SK-N-MC (cell line): ENCODE measurements around the gene KRTAP12-4.
A peak's percentile ranks its signal among the peaks of the same experiment; 100 is the strongest.
"Not testable (repeated sequence)": the region's sequence is repeated elsewhere in the genome, so short reads cannot be mapped to it uniquely, and the experiment has no call there.

Source experiments
- DNase-seq: peaks from one replicate; pipeline ENCODE4 v3.0.0-alpha.2; 2011; ENCODE audit warnings: low read depth, low spot score
- H3K27ac ChIP-seq: fragments of 200-600 bp; sonication (generic); 2 replicates; pipeline ENCODE4 v1.5.1; 2016; ENCODE audit warnings: mixed run types
- H3K36me3 ChIP-seq: fragments of 200-600 bp; sonication (generic); 2 replicates; pipeline ENCODE4 v1.6.1; 2017; ENCODE audit warnings: antibody characterized with exemption, low read length, mixed read lengths; ENCODE audit not compliant: insufficient read depth
- H3K4me3 ChIP-seq: fragments of 200-600 bp; sonication (generic); 2 replicates; pipeline ENCODE4 v1.5.1; 2016
- H3K9ac ChIP-seq: fragments of 200-600 bp; sonication (generic); 2 replicates; pipeline ENCODE4 v1.8.0; 2017; ENCODE audit warnings: mixed run types, mixed read lengths; ENCODE audit not compliant: insufficient read length
- H3K9me3 ChIP-seq: fragments of 200-600 bp; sonication (generic); 2 replicates; pipeline ENCODE4 v1.6.1; 2017; ENCODE audit warnings: low read depth, mild to moderate bottlenecking, antibody characterized with exemption, low read length, moderate library complexity, mixed read lengths
- EZH2 ChIP-seq: fragments of 200-600 bp; sonication (generic); IDR thresholded peaks from one replicate; pipeline ENCODE4 v1.6.1; 2017; ENCODE audit warnings: antibody characterized with exemption
- FOXP2 ChIP-seq: optimal IDR thresholded peaks from 2 replicates; pipeline ENCODE3; 2011; ENCODE audit warnings: mild to moderate bottlenecking, moderate library complexity; ENCODE audit not compliant: insufficient read depth; ENCODE audit errors: extremely low read length, control extremely low read depth
- POLR2AphosphoS5 ChIP-seq: IDR thresholded peaks from 2 replicates; pipeline ENCODE4 v1.6.1; 2012; ENCODE audit warnings: mild to moderate bottlenecking, low read depth, low read length, borderline replicate concordance

The KRTAP12-4 gene

DNA sequence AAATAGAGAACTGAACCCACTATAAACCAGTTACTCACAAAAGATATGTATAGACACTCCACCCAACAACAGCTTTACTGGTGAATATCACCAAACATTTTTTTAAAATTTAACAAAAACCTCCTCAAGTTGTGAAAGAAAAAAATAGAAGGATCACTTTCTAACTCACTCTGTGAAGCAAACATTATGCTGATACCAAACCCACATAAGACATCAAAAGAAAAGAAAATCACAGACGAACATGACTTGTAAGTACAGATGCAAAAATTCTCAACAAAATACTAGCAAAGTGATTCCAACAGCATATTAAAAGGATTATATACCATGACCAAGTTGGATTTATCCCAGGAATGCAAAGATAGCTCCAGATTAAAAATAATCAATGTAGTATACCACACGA is 37.2 kb upstream of the KRTAP12-4 start:
- H3K27ac ChIP-seq: peak overlapping the region; percentile 38
- DNase-seq: no peak
- peaks cover 10% of the 10 kb centered on the region; the same call in 1 of the 2 replicates for H3K9me3 ChIP-seq
- no peak overlapping the region for H3K9ac ChIP-seq
- H3K36me3 ChIP-seq: peaks cover 32% of the 10 kb centered on the region
- no peak overlapping the region for H3K4me3 ChIP-seq
- TF ChIP-seq POLR2AphosphoS5 (no peak), FOXP2 (no peak), EZH2 (no peak)

DNA sequence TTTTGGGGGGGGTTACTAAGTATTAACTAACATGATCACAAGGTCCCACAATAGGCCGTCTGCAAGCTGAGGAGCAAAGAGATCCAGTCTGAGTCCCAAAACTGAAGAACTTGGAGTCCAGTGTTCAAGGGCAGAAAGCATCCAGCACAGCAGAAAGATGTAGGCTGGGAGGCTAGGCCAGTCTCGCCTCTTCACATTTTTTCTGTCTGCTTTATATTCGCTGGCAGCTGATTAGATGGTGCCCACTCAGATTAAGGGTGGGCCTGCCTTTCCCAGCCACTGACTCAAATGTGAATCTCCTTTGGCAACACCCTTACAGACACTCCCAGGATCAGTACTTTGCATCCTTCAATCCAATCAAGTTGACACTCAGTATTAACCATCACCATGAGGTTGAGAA is 35.3 kb upstream of the KRTAP12-4 start:
- not testable (repeated sequence) for DNase-seq, H3K9me3 ChIP-seq, H3K27ac ChIP-seq, H3K4me3 ChIP-seq, H3K9ac ChIP-seq
- H3K36me3 ChIP-seq: peaks cover 33% of the 10 kb centered on the region

DNA sequence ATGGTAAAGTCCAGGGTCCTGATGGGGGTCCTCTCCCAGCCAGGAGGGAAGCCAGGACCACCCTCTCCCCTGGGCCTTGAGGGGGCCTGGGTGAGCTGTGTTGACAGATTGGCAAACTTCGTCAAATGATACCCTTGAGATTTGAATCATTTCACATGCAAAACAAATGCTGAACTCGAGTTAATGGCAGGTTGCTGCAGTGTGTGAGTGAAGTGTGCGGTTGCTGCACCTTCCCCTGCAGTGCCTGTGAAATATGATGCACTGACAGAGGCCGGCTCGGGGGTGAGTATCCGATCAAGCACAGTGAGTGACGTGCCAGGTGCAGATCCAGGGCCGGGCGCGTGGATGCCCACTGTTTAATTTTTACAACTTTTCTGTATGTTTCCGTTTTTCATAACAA is 33.2 kb upstream of the KRTAP12-4 start:
- Histone ChIP-seq H3K36me3 (peaks cover 16% of the 10 kb centered on the region), H3K4me3 (no peak overlapping the region), H3K9me3 (peaks cover under 1% of the 10 kb centered on the region; the same call in 1 of the 2 replicates), H3K27ac (no peak overlapping the region), H3K9ac (no peak overlapping the region)
- no peak for DNase-seq
- no peak for TF ChIP-seq POLR2AphosphoS5
- no peak for TF ChIP-seq EZH2
- no peak for TF ChIP-seq FOXP2

DNA sequence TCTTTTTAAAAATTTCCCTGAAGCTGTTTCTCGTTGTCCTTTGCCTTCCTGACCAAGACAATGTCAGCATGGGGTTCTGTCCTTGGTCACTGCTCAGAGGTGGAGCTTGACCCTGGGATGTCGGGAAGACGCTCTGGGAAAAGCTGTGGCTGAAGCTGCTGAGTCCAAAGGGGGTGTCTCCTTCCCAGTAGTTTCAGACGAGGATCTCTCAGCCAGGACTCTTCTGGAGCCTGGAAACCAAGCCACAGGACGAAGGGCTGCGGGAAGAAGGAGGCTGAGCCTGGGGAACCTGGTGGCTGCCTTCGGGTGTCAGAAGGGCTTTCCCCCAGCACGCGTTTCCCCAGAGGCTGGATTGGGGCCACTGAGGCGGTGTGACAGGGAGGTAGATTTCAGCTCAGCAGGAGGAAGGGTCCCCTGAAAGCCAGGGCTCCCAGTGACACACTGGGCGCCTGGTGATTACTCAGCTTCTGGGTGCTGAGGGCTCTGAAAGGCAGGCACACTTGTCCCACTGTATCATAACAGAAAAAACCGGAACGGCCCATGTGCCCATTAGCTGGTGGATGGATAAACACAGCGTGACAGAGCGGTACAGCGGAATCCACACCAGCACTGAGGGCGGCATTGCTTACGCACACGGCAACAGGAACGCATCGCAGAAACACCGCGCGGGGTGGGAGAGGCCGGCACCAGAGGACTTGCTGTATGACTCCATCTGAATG is 32.5 kb upstream of the KRTAP12-4 start:
- Histone ChIP-seq H3K36me3 (peaks cover 10% of the 10 kb centered on the region), H3K9me3 (no peaks in the 10 kb centered on the region), H3K9ac (no peak overlapping the region), H3K4me3 (no peak overlapping the region), H3K27ac (no peak overlapping the region)
- DNase-seq: no peak
- no peak for TF ChIP-seq FOXP2
- no peak for TF ChIP-seq POLR2AphosphoS5
- TF ChIP-seq EZH2: no peak

DNA sequence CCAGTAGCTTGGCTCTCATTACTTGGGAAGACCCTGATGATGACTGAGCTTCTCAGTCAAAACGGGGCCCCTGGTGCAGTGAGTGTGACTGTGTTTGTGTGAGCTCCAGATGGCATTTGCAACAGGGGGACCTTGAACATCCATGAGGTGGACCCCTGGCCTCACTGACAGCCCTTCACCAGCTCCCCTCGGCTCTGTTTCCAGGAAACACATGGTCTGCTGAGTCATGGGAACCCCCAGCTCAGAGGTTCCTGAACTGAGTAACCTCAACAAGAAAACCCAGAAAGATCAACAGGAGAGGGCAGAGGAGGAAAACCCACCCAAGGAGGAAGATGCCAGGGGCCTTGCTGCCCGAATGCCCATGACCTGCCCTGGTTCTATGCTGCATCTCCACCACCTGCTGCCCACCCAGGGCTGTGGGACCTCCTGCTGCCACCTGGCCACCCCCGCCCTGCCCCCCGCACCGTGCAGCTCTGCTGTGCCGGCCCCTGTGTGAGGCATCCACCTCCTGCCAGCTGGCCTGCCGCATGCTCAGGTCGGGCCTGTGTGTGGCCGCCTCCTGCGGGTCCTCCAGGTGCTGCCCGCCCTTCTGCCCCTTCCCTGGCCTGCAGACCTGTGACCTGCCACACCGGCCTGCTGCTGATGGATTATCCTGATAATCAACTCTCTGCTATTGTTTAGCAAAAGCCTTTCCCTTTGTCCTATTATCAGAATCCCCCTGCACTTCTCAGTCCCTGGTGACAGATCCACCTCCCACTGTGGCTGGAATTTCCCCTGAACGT is 31.7 kb upstream of the KRTAP12-4 start:
- Histone ChIP-seq H3K9ac (no peak overlapping the region), H3K36me3 (peaks cover 7% of the 10 kb centered on the region; the same call in 1 of the 2 replicates), H3K4me3 (no peak overlapping the region), H3K9me3 (no peaks in the 10 kb centered on the region), H3K27ac (no peak overlapping the region)
- DNase-seq: no peak
- TF ChIP-seq POLR2AphosphoS5 (no peak), FOXP2 (no peak), EZH2 (no peak)

DNA sequence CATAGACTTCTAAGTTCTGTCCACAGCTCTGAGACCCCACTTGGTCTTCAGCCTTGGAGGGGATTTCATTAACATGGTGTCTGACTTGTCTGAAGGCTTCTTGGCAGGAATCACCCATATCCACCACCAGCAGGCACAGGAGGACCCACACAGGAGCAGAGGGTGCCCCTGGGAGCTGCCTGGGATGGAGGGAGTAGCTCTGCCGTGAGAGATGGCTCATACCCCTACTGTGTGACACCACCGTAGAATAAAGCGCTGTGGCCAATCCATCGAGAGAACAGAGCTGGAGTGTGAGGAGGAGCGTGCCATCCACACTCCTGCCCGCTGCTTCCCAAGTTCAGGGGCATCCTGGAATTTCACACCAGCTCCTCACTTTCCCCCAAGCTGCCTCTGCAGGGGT is 30.6 kb upstream of the KRTAP12-4 start:
- H3K4me3 ChIP-seq, H3K27ac ChIP-seq, H3K9me3 ChIP-seq, H3K36me3 ChIP-seq, DNase-seq, H3K9ac ChIP-seq: not testable (repeated sequence)

DNA sequence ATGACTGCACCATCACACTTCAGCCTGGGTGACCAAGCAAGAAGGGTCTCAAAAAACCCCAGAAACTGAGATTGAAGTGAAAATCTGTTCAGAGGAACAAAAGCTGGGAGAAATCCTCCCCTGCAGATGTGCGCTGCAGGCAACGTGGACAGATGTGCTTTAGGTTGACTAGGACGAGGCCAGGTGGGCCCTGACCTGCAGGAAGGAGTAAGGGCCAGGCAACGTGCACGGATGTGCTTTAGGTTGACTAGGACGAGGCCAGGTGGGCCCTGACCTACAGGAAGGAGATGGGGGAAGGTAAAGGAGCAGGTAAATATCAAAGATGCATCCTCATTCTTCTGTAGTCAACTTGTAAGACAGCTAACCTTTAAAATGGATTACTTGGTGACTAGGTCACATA is 30.0 kb upstream of the KRTAP12-4 start:
- Histone ChIP-seq H3K36me3 (peaks cover 7% of the 10 kb centered on the region; the same call in 1 of the 2 replicates), H3K9ac (no peak overlapping the region), H3K27ac (no peak overlapping the region), H3K9me3 (no peaks in the 10 kb centered on the region), H3K4me3 (no peak overlapping the region)
- no peak for DNase-seq
- TF ChIP-seq POLR2AphosphoS5: no peak
- no peak for TF ChIP-seq EZH2
- TF ChIP-seq FOXP2: no peak

DNA sequence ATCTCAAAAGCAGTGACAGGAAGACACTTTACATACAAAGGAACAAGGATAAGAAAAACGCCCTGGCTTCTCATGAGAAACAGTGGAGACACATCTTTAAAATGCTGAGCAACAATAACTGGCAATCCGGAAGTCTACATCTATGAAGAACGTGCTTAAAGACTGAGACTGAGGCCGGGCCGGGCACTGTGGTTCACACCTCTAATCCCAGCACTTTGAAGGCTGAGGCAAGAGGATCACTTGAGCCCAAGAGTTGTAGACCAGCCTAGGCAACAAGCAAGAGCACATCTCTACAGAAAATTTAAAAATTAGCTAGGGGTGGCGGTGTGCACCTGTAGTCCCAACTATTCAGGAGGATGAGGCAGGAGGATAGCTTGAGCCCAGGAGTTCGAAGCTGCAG is 29.6 kb upstream of the KRTAP12-4 start:
- Histone ChIP-seq H3K27ac (no peak overlapping the region), H3K36me3 (peaks cover 7% of the 10 kb centered on the region; the same call in 1 of the 2 replicates), H3K4me3 (no peak overlapping the region), H3K9me3 (no peaks in the 10 kb centered on the region), H3K9ac (no peak overlapping the region)
- TF ChIP-seq POLR2AphosphoS5 (no peak), EZH2 (no peak), FOXP2 (no peak)
- no peak for DNase-seq
